Stimulated activated CD8-positive, alpha-beta memory T cell treated with anti-CD3 and anti-CD28 coated beads, Interleukin-2, amount 100 ng/mL, for 1 hour (primary cell): ENCODE measurements around the gene FAM9A.

Experiments
- DNase-seq, 2 donors: peaks; one replicate each; pipeline ENCODE4 v3.0.0-alpha.2; 2020; ENCODE audit warnings: low read depth in 2 of 2

Gene FAM9A

GRCh38 chrX:8801041-8801599 is at the start of gene FAM9A:
Gene FAM9A (minus strand): TSS chrX:8801383. CDS start chrX:8800171, 1,212 bp downstream.
- DNase-seq = no peak

GRCh38 chrX:8850478-8850877 is 49.3 kb upstream of the FAM9A start:
- no peak for DNase-seq

GRCh38 chrX:8849945-8850344 is 48.8 kb upstream of the FAM9A start:
- DNase-seq = no peak

GRCh38 chrX:8849458-8849857 is 48.3 kb upstream of the FAM9A start:
- DNase-seq = no peak

- DNase-seq = no peak
Measured at GRCh38 chrX:8848911-8849310, 47.7 kb upstream of the FAM9A start.

- DNase-seq = no peak
Measured at GRCh38 chrX:8848441-8848840, 47.3 kb upstream of the FAM9A start.

GRCh38 chrX:8847360-8847759 is 46.2 kb upstream of the FAM9A start:
- no peak for DNase-seq

GRCh38 chrX:8846266-8846665 is 45.1 kb upstream of the FAM9A start:
- no peak for DNase-seq

GRCh38 chrX:8845469-8845868 is 44.3 kb upstream of the FAM9A start:
- no peak for DNase-seq

- no peak for DNase-seq
Measured at GRCh38 chrX:8845060-8845459, 43.9 kb upstream of the FAM9A start.

- no peak for DNase-seq
Measured at GRCh38 chrX:8844157-8844556, 43.0 kb upstream of the FAM9A start.

GRCh38 chrX:8841911-8842310 is 40.7 kb upstream of the FAM9A start:
- no peak for DNase-seq

GRCh38 chrX:8834392-8834791 is 33.2 kb upstream of the FAM9A start:
- no peak for DNase-seq

GRCh38 chrX:8832582-8833378 is 31.6 kb upstream of the FAM9A start:
- DNase-seq = no peak

- DNase-seq = no peak
Measured at GRCh38 chrX:8823698-8824097, 22.5 kb upstream of the FAM9A start.

GRCh38 chrX:8822002-8822401 is 20.8 kb upstream of the FAM9A start:
- DNase-seq = no peak

- no peak for DNase-seq
Measured at GRCh38 chrX:8820910-8821527, 19.8 kb upstream of the FAM9A start.

- DNase-seq = no peak
Measured at GRCh38 chrX:8815460-8816065, 14.4 kb upstream of the FAM9A start.

- DNase-seq = no peak
Measured at GRCh38 chrX:8813036-8813435, 11.9 kb upstream of the FAM9A start.

- no peak for DNase-seq
Measured at GRCh38 chrX:8811611-8812010, 10.4 kb upstream of the FAM9A start.

GRCh38 chrX:8808661-8809060 is 7.5 kb upstream of the FAM9A start:
- no peak for DNase-seq

GRCh38 chrX:8805974-8806373 is 4.8 kb upstream of the FAM9A start:
- DNase-seq = no peak

- no peak for DNase-seq
Measured at GRCh38 chrX:8805046-8805445, 3.9 kb upstream of the FAM9A start.
